GM11168 (cell line): Measurements from ENCODE around the gene GIPR.
"Not testable (repeated sequence)": the region's sequence is repeated elsewhere in the genome, so short reads cannot be mapped to it uniquely, and the experiment has no call there.

Experiments used
- in situ Hi-C: fragments of 300-500 bp; cut with MboI; formaldehyde crosslinking; loops from one replicate; pipeline ENCODE4 v1.12.0; 2022; ENCODE audit warnings: low sequenced_read_pairs; ENCODE audit not compliant: unreplicated experiment

GIPR gene

GRCh38 chr19:45645631-45646344 is 22.2 kb upstream of the GIPR start:
- in situ Hi-C loops, result no loop called here

GRCh38 chr19:45646345-45646698 is 21.7 kb upstream of the GIPR start:
- in situ Hi-C loops, result no loop called here

GRCh38 chr19:45650722-45651121 is 17.3 kb upstream of the GIPR start:
- in situ Hi-C loops, result no loop called here

- in situ Hi-C loops, result no loop called here
Measured at GRCh38 chr19:45653634-45654033, 14.4 kb upstream of the GIPR start.

GRCh38 chr19:45655073-45655472 is 12.9 kb upstream of the GIPR start:
- in situ Hi-C loops, result no loop called here

GRCh38 chr19:45657520-45658167 is 10.4 kb upstream of the GIPR start:
- in situ Hi-C loops, result no loop called here

GRCh38 chr19:45659096-45659729 is 8.8 kb upstream of the GIPR start:
- in situ Hi-C loops, result no loop called here

- in situ Hi-C loops, result no loop called here
Measured at GRCh38 chr19:45660636-45661035, 7.4 kb upstream of the GIPR start.

- in situ Hi-C loops, result no loop called here
Measured at GRCh38 chr19:45663800-45664199, 4.2 kb upstream of the GIPR start.

GRCh38 chr19:45664575-45664974 is 3.4 kb upstream of the GIPR start:
- in situ Hi-C loops, result no loop called here

- in situ Hi-C loops, result no loop called here
Measured at GRCh38 chr19:45668342-45668871, 386 bp downstream of the GIPR start.

GRCh38 chr19:45670670-45671453 is 2.8 kb downstream of the GIPR start:
- in situ Hi-C loops, result no loop called here

GRCh38 chr19:45674946-45675345 is 6.9 kb downstream of the GIPR start:
- in situ Hi-C loops, result no loop called here

- in situ Hi-C loops, result no loop called here
Measured at GRCh38 chr19:45676851-45677263, 8.8 kb downstream of the GIPR start.

- in situ Hi-C loops, result no loop called here
Measured at GRCh38 chr19:45677351-45678230, 9.6 kb downstream of the GIPR start.

GRCh38 chr19:45681391-45682015 is 13.5 kb downstream of the GIPR start:
- in situ Hi-C loops, result no loop called here

GRCh38 chr19:45682117-45682516 is 14.1 kb downstream of the GIPR start:
- in situ Hi-C loops, result no loop called here

- in situ Hi-C loops, result no loop called here
Measured at GRCh38 chr19:45682908-45683307, 14.9 kb downstream of the GIPR start.

- in situ Hi-C loops, result not testable (repeated sequence)
Measured at GRCh38 chr19:45685045-45685444, 17.0 kb downstream of the GIPR start.
